Hematopoietic multipotent progenitor cell treated with erythropoietin and hydrocortisone succinate and interleukin-3 and kit ligand, for 17 days (in vitro differentiated cells): ENCODE results near the gene TLL2.

ENCODE experiments used
- DNase-seq: peaks from one replicate; pipeline ENCODE4 v3.0.0-alpha.2; 2015; ENCODE audit warnings: low spot score

Gene TLL2

GRCh38 chr10:96317067-96317833 lies 196.5 kb downstream of the TLL2 start:
- DNase-seq: no peak
